ENCODE results near the gene PHKB.
A peak's percentile ranks its signal among the peaks of the same experiment; 100 is the strongest.
"Not testable (repeated sequence)": the region's sequence is repeated elsewhere in the genome, so short reads cannot be mapped to it uniquely, and the experiment has no call there.

The PHKB gene

GRCh38 chr16:47631131-47631530, 170.0 kb downstream of the PHKB start:
- DNase-seq = no peak

GRCh38 chr16:47634126-47634525, 173.0 kb downstream of the PHKB start:
- DNase-seq = no peak

GRCh38 chr16:47634727-47635126, 173.6 kb downstream of the PHKB start:
- no peak for DNase-seq

- no peak for DNase-seq
Measured at GRCh38 chr16:47636501-47637099, 175.5 kb downstream of the PHKB start.

GRCh38 chr16:47638175-47638574, 177.0 kb downstream of the PHKB start:
- no peak for DNase-seq

GRCh38 chr16:47640661-47641060, 179.5 kb downstream of the PHKB start:
- DNase-seq = no peak

GRCh38 chr16:47643323-47644000, 182.3 kb downstream of the PHKB start:
- peak; percentile 12 for DNase-seq

- no peak for DNase-seq
Measured at GRCh38 chr16:47644166-47644565, 183.0 kb downstream of the PHKB start.

GRCh38 chr16:47644661-47645060, 183.5 kb downstream of the PHKB start:
- DNase-seq = no peak

GRCh38 chr16:47646914-47647313, 185.8 kb downstream of the PHKB start:
- DNase-seq = no peak

GRCh38 chr16:47657032-47657431, 195.9 kb downstream of the PHKB start:
- no peak for DNase-seq

- DNase-seq = no peak
Measured at GRCh38 chr16:47657977-47658376, 196.8 kb downstream of the PHKB start.

GRCh38 chr16:47660540-47660939, 199.4 kb downstream of the PHKB start:
- DNase-seq = no peak

GRCh38 chr16:47664653-47665325, 203.7 kb downstream of the PHKB start:
- DNase-seq = no peak

- no peak for DNase-seq
Measured at GRCh38 chr16:47666434-47666833, 205.3 kb downstream of the PHKB start.

- no peak for DNase-seq
Measured at GRCh38 chr16:47667956-47668355, 206.8 kb downstream of the PHKB start.

- DNase-seq = no peak
Measured at GRCh38 chr16:47672475-47672874, 211.3 kb downstream of the PHKB start.

GRCh38 chr16:47676635-47677177, 215.6 kb downstream of the PHKB start:
- no peak for DNase-seq

GRCh38 chr16:47681571-47681970, 220.4 kb downstream of the PHKB start:
- DNase-seq = not testable (repeated sequence)

GRCh38 chr16:47687694-47688093, 226.6 kb downstream of the PHKB start:
- DNase-seq = no peak

- no peak for DNase-seq
Measured at GRCh38 chr16:47693226-47693625, 232.1 kb downstream of the PHKB start.

- no peak for DNase-seq
Measured at GRCh38 chr16:47694543-47694942, 233.4 kb downstream of the PHKB start.

GRCh38 chr16:47695756-47696155, 234.6 kb downstream of the PHKB start:
- DNase-seq = no peak

- DNase-seq = no peak
Measured at GRCh38 chr16:47697826-47698225, 236.7 kb downstream of the PHKB start.

Measured in activated CD4-positive, alpha-beta T cell treated with anti-CD3 and anti-CD28 coated beads, Interleukin-2, Interleukin-6, amounts not matched to agents 100 ng/mL and 50 ng/mL, durations not matched to agents 16 hours and 8 hours (primary cell).